DLD1 (cell line): ENCODE measurements around the gene WDHD1.
"Not testable (repeated sequence)": the region's sequence is repeated elsewhere in the genome, so short reads cannot be mapped to it uniquely, and the experiment has no call there.

Experiments
- in situ Hi-C: cut with HindIII; loops from 2 replicates; pipeline ENCODE4 v1.10.0; 2017; ENCODE audit warnings: low sequenced_read_pairs

The WDHD1 gene

GRCh38 chr14:54909817-54910558 lies 116.9 kb downstream of the WDHD1 start:
- in situ Hi-C loops, result no loop called here

GRCh38 chr14:54908973-54909372 lies 117.9 kb downstream of the WDHD1 start:
- in situ Hi-C loops, result not testable (repeated sequence)

GRCh38 chr14:54908190-54908589 lies 118.7 kb downstream of the WDHD1 start:
- in situ Hi-C loops, result no loop called here

GRCh38 chr14:54906075-54906474 lies 120.8 kb downstream of the WDHD1 start:
- in situ Hi-C loops, result no loop called here

DNA sequence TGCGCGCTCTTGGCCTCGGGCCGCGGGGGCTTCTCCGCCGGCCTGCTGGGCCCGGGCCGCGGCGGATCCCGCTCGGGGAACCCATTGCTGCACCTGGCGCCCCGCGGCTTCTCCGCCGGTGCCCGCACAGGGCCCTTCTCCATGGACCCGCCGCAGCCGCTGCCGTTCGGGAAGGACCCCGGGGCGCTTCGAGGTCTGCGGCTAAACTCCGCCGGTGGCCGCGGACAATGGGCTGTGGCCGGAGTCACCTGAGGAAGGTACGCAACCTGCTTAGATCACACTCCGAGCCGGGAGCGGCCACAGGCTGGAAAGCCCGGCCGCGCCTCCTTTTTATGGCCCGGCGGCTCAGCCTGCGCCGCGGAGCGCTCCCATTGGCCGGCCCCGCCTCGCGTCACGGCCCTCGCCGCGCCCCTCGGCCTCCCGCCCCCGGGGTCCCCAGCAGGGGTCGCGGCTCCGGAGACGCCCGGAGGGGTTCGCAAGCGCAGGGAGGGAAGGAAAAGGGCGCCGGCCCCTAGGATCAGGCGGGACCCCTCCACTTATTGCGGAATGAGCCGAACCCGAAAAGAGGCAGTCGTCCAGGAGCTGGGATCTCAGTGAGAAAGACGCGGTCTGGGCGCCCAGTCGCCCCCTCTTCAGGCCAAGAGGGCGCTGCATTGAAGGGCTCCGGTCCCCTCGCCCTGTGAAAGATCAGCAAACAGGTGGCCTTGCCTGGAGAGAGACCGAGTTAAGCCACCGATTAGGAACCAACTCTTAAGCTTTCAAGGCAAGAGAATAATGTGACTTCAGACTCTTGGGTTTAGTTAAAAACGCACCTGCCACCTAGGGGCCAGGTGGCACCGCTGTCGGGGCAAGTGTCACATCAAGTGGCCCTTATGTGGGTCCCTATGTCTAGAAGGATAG lies 124.1 kb downstream of the WDHD1 start, which contains the start of gene GCH1:
Gene GCH1, minus strand, starts transcription at position 306 of the 900 bp plus-strand sequence. Its CDS starts 163 bp downstream, at position 143.
- in situ Hi-C loops, result no loop called here

DNA sequence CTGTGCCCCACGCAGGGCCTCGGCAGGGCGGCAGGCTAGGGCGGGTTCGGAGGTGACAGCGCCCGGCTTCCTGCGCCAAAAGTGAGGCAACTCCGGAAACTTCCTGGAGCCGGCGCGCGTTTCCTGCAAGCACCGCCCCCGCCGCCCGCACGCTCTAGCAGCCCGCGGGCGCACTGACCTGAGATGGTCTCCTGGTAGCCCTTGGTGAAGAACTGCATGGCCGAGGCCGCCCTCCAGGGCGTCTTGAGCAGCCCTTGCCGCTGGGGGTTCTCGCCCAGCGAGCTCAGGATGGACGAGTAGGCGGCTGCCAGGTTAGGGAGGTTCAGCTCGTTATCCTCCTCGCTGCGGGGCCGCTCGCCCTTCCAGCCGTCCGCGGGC lies 124.8 kb downstream of the WDHD1 start:
- in situ Hi-C loops, result no loop called here

GRCh38 chr14:54901380-54902142 lies 125.3 kb downstream of the WDHD1 start:
- in situ Hi-C loops, result no loop called here

GRCh38 chr14:54899573-54899972 lies 127.3 kb downstream of the WDHD1 start:
- in situ Hi-C loops, result no loop called here

DNA sequence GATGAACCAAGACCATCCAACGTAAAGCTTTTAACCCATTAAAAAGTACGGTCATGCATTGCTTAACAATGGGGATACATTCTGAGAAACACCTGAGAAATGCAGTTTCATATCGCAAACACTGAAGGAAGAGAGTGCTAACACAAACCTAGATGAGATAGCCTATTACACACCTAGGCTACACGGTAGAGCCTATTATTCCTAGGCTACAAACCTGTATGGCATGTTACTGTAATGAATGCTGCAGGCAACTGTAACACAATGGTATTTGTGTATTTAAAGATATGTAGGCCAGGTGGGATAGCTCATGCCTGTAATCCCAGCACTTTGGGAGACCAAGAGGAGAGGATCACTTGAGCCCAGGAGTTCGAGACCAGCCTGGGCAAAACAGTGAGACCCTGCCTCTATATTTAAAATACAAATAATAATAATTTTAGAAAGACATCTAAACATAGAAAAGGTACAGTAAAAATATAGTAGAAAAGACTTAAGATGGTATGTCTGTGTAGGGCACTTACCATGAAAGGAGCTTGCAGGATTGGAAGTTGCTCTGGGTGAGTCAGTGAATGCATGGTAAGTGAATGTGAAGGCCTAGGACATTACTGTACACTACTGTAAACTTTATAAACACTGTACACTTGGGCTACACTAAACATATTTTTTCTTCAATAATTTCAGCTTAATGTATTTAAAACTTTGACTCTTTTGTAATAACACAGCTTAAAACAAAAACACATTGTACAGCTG lies 128.9 kb downstream of the WDHD1 start:
- in situ Hi-C loops, result not testable (repeated sequence)

- in situ Hi-C loops, result no loop called here
Observed at GRCh38 chr14:54895683-54896082, 131.2 kb downstream of the WDHD1 start.

DNA sequence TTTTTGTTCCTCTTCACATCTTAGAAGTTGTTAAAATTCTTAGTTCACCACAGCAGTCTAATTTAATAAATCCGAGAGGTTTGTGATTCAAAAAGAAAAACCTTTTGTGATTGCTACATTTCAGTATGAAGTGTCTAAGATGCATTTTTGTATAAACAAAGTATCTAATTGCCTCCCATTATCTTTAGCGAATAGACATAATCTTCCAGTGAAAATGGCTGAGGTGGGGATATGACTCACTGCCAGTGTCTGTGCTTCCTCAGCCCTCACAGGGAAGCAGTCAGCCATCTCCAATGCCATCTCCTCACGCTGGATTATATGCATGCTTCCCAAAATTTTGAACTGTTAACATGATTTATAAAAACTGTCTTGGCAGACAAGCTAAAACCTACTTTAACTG lies 131.9 kb downstream of the WDHD1 start:
- in situ Hi-C loops, result no loop called here

DNA sequence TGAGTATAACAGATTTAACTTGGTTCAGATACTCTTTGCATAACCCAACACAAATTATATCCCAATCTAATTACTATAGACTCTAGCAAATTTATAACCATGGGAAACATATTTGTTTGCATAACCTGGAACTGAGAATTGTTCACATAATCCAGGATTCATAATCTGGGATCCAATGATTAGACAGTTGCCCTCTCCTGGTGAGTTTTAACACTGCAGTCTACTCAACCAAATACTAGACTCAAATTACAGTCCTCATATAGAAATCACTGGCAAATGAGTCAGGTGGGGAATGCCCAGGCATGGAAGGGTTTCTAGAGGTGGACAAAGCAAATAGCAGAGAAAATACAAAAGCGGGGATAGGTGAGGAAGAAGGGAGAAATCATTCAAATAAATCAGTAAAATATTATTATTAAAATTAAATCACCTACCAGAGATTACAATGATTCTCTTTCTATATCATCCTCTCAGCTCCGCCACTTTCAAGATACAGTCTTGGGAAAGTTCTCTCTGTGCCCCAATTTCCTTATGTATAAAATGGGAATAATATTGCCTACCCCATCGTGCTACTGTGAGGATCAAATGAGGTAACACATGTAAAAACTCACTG lies 133.6 kb downstream of the WDHD1 start:
- in situ Hi-C loops, result no loop called here

DNA sequence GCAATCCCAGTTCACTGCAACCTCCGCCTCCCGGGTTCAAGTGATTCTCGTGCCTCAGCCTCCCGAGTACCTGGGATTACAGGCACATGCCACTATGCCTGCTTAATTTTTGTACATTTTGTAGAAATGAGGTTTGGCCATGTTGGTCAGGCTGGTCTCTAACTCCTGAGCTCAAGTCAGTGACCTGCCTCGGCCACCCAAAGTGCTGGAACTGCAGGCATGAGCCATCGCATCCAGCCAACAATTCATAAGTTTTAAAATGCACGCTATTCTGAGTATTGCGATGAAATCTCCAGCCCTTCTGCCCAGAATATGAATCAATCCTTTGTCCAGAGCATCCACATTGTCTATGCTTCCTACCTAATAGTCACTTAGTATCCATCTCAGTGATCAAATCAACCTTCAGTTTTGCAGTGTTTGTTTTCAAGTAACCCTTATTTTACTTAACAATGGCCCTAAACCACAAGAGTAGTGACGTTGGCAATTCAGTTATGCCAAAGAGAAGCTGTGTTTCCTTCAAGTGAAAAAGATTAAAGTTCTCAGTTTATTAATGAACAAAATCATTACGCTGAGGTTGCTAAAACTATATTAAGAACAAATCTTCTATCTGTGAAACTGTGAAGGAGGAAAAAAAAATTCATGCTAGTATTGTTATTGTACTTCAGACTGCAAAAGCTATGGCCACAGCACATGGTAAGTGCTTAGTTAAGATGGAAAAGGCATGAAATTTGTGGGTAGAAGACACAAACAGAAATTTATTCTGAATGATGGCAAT lies 135.2 kb downstream of the WDHD1 start:
- in situ Hi-C loops, result no loop called here

DNA sequence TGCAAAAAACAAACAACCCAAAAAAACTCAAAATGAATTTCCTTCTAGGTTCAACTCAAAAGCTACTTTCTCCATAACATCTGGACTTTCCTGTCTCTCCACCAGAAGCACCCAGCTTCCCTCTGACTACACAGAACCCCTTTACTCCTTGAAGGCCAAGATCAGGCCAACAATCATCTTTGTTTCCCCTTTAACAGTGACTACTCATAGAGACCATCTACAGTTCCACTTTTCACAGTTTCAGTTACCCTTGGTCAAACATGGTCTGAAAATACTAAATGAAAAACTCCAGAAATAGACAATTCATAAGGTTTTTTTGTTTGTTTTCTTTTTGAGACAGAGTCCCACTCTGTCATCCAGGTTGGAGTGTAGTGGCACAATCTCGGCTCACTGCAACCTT lies 136.1 kb downstream of the WDHD1 start:
- in situ Hi-C loops, result no loop called here

DNA sequence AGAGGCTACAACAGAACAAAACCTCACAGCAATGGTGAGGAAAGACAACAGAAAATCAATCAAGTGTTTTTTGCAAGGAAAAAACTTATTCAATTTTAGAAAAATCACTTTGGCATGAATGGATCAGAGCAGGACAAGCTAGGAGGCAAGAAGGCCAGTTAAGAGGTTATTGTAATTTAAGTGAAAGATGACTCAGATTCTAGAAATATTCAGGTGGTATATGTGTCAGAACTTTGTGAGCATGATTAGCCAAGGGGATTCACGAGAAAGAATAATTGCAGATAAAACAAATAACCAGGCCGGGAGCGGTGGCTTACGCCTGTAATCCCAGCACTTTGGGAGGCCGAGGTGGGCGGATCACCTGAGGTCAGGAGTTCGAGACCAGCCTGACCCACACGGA lies 137.0 kb downstream of the WDHD1 start:
- in situ Hi-C loops, result no loop called here
